Stimulated activated CD4-positive, alpha-beta T cell treated with anti-CD3 and anti-CD28 coated beads, Interleukin-1b, Interleukin-23, amount 100 ng/mL, for 24 hours (primary cell): ENCODE results near the gene CDK2AP2.
"Not testable (repeated sequence)": the region's sequence is repeated elsewhere in the genome, so short reads cannot be mapped to it uniquely, and the experiment has no call there.

Source experiments
- DNase-seq, 4 experiments: peaks; one replicate each; pipeline ENCODE4 v3.0.0-alpha.2; 2020; ENCODE audit warnings: low read depth in 4 of 4, low spot score in 1 of 4

The CDK2AP2 gene

DNA sequence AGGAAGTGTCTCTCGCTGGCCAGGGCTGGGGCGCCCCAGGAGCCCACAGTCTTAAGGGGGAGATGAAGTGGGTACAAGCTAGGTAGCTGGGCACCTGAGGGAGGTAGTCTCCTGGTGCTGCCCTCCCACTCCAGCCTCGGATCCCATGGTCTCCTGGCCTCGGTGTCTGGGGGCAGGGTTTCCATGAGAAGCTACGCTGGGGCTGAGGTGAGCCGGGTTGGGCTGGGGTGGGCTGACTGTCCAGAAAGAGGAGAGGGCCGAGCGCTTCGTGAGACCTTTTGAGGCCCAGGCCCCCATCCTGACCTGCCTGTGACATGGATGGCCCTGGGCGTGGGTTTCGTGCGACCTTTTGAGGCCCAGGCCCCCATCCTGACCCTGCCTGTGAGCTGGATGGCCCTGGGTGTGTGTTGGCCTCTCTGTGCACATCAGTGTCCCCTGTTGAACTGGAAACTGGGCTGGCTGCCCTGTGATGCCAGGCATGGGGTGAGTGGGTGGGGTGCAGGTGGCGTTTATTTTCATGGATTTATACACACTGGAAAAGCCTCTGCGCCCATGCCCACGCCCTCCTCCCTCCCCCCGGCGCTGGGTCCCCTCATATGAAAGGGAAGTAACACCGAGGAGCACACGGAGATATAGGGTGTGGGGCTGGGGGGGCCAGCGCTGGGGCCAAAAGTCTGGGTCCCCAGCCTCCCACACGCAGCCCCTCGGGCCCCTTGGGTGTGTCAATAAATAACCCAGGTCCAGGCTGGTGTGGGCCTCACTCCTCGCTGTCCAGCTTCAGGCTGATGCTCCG, 16.5 kb downstream of the CDK2AP2 start:
- DNase-seq: no peak

- no peak for DNase-seq
These were observed 17.3 kb downstream of the CDK2AP2 start for GRCh38 chr11:67490727-67491065.

DNA sequence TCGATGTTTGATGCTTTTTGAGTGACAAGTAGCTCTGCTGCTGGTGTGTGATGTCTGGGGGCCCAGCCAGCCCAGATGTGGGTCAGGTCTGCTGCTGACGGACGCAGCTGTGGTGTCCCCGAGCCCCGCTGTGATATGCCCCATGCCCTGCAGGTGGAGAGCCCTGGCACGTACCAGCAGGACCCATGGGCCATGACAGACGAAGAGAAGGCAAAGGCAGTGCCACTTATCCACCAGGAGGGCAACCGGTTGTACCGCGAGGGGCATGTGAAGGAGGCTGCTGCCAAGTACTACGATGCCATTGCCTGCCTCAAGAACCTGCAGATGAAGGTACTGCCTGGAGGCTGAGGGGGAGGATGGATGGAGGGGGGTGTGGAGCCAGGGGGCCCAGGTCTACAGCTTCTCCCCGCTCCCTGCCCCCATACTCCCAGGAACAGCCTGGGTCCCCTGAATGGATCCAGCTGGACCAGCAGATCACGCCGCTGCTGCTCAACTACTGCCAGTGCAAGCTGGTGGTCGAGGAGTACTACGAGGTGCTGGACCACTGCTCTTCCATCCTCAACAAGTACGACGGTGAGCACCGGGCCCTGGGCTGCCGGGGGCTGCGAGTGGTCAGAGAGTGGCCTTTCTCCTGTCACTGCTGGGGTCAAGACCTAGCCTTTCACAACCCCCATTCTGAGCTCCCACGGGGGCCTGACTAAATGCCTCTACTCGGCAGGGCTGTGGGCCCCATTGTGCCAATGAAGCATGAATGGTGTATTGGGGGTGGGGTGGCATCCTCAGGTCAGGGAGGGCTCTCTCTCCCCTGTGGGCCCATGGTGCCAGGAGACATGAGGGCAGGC, 17.9 kb downstream of the CDK2AP2 start:
- no peak for DNase-seq

GRCh38 chr11:67489203-67489884, 18.6 kb downstream of the CDK2AP2 start:
- DNase-seq: no peak

DNA sequence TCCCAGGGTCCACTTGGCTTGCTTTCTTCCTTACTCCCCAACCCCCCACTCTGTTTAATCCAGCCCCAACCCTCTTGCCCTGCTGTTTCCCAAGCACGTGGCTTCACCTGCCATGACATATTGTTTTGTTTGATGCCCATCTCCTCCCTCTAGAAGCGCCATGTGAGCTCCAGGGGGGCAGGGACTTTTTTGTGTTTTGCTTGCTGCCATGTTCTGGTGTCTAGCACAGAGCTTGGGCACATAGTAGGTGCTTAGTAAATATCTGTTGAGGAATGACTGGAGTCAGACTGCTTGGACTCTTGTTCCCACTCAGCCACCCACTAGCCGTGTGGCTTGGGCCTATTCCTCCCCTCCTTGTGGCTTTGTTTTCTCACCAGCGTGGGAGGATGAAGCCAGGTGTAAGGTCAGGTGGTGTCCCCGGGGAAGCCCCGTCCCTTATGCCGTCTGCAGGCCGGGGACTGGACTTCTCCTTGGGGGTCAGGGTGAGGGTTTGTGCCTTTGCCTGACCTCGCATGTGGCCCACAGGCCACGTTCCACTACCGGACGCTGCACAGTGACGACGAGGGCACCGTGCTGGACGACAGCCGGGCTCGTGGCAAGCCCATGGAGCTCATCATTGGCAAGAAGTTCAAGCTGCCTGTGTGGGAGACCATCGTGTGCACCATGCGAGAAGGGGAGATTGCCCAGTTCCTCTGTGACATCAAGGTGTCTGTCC, 21.3 kb downstream of the CDK2AP2 start:
- DNase-seq: peak in 1 of 4 experiments; percentile 49

GRCh38 chr11:67485873-67486361, 22.0 kb downstream of the CDK2AP2 start:
- peak in 1 of 4 experiments; percentile 56 for DNase-seq

- peak in 2 of 4 experiments; percentile 60 to 71 for DNase-seq
These were observed 23.1 kb downstream of the CDK2AP2 start for GRCh38 chr11:67484847-67485311.

DNA sequence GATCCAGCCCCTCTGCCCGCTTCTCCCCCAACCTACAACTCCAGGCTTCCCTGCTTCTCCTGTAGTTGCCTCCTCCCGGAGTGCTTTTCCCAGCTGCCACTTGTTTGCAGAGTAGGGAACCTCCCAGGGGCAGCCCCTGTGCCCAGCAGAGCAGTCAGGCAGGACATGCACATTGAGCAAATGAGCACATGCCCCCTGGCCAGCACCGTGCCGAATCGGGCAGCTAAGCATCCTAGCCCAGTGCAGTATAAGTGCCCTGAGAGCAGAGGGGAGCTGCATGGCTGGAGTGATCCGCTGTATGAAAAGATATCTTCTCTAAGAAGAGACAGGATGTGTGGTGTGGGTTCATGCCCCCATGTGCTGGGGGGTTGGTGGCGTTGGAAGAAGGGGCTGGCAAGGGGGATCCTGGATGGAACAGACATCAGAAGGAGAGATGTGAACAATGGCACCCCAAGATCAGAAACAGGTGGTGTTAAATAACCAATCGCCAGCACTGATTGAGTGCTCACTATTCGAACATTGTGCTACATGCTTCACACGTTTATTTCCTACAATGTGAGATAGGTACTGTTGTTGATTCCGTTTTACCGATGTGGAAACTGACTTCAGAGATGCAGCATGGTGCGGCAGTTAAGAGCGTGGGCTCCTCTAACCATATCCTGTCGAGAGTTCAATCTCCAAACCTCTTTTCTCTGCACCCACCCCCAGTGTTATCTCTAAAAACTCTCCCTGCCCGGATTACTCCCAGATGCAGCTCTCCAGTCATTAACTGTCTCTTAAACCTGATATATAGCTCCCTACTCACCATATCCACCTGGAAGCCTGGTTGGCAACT, 23.9 kb downstream of the CDK2AP2 start:
- DNase-seq: peak in 2 of 4 experiments; percentile 20 to 29

DNA sequence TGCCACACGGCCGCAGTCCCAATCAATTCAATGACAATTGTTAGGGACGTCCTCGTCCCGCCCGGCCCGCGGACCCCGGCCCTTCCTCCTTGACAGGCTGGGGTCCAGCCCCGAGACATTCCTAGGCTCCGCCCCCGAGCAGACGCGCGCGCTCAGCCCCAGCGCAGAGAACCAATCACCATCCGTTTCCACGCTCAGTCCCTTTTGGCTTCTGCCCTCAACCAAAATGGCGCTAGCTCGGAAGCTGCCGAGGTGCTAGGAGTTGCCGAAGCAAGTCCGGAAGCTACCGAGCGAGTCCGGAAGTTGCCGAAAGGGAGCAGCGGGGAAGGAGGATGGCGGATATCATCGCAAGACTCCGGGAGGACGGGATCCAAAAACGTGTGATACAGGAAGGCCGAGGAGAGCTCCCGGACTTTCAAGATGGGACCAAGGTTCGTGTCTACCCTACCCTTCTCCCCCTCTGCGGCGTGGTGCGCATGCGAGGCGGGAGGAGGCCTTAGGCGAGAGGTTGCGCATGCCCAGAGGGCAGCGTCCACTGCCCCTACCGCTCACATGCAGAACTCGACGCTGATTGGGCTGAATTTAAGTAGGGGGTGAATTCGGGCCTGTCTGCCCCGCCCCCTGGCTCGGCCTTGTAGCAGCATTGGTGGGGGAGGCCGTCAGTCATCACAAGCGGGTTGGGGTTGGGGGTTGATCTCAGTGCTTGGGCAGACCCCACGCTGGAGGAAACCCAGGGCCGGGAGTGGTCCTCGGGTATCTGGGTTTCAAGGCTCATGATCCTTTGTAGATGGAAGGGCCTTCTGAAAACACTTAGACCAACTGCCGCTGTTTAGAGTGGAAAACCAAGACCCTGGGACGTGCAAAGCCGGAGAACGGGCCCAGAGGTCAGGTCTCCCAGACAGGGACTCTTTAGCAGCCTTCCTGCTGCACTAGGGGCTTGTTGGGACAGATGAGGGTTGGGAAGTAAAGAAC, 24.8 kb downstream of the CDK2AP2 start, which contains the start of gene AIP:
Gene AIP, plus strand, starts transcription at position 200 of the 972 bp plus-strand sequence. Its CDS starts 133 bp downstream, at position 333.
- DNase-seq: peak; percentile 86 to 97 (median 94)

DNA sequence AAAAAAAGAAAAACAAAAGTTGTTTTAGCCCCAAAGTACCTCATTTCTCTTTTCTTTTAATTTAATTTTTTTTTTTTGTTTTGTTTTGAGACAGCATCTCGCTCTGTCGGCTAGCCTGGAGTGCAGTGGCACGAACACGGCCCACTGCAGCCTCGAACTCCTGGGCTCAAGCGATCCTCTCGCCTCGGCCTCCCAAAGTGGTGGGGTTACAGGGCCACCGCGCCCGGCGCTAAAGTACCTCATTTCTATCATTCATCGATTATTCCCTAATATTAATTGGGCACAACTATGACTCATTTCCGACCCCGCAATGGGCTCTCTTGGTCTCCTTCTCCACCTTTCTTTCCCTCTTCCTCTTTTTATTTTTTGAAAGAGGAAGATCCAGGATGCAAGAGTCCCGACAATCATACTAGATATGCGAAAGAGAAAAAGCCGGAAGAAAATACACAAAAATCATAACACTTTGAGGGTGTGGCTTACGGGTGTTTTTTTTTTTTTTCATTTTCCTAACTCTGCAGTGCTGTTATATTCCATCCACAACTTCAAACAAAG, 25.6 kb downstream of the CDK2AP2 start:
- no peak for DNase-seq

GRCh38 chr11:67477344-67478050, 30.5 kb downstream of the CDK2AP2 start:
- not testable (repeated sequence) for DNase-seq

DNA sequence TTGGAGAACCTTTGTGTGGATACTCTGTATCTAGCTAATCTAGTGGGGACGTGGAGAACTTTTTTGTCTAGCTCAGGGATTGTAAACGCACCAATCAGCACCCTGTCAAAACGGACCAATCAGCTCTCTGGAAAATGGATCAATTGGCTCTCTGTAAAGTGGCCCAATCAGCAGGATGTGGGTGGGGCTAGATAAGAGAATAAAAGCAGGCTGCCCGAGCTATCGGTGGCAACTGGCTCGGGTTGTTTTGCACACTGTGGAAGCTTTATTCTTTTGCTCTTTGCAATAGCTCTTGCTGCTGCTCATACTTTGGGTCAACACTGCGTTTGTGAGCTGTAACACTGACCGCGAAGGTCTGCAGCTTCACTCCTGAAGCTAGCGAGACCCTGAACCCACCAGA, 31.3 kb downstream of the CDK2AP2 start:
- DNase-seq: not testable (repeated sequence)

DNA sequence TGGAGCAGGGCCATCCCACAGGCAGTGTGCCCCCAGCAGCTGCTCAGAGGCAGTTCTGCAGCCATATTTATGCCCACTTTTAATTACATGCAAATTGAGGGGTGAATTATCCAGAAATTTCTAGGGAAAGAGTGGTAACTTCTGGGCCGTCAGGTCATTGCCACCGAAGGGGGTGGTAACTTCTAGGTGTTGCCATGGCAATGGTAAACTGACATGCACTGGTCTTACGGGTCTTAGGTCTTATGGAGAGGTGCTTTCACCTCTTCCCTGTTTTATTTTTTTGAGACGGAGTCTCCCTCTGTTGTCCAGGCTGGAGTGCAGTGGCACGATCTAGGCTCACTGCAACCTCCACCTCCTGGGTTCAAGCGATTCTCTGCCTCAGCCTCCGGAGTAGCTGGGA, 35.1 kb downstream of the CDK2AP2 start:
- DNase-seq: no peak

DNA sequence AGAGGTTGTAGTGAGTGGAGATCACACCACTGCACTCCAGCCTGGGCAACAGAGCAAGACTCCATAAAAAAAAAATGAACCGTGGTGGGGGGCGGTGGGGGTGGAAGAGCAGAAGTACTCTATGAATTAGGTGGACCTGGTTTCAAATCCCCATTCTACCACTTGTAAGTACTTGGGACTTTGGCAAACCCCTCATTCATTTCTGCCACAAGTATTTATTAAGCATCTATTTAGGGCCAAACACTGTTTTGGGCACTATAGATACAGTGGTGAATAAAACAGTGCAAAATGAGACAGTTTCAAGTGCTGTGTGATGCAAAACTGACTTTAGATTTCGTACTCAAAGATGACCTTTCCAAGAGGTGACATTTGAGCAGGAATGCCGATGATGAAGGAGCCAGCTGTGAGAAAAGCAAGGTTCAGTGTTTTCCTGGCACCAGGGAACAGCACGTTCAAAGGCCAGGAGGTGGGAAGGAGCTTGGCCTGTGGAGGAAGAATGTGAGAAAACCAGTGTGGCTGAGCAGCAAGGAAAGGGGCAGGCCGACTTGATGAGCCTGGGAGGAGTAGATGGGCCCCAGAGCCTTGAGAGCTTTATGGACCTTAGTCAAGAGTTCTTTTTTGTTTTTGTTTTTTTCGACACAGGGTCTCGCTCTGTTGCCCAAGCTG, 37.5 kb downstream of the CDK2AP2 start:
- DNase-seq: no peak

DNA sequence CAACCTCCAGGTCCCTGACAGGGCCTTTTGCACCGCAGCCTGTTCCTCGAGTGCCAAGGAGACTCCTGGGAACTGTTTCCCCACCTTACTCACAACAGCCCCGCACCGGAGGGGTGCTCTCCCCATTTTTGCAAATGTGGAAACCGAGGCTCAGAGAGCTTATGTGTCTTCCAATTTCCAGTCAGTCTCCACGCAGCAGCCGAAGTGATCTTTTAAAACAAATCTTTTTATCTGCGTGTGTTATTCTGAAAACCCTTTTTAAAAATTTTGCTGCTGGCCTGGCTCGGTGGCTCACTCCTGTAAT, 38.5 kb downstream of the CDK2AP2 start:
- no peak for DNase-seq

DNA sequence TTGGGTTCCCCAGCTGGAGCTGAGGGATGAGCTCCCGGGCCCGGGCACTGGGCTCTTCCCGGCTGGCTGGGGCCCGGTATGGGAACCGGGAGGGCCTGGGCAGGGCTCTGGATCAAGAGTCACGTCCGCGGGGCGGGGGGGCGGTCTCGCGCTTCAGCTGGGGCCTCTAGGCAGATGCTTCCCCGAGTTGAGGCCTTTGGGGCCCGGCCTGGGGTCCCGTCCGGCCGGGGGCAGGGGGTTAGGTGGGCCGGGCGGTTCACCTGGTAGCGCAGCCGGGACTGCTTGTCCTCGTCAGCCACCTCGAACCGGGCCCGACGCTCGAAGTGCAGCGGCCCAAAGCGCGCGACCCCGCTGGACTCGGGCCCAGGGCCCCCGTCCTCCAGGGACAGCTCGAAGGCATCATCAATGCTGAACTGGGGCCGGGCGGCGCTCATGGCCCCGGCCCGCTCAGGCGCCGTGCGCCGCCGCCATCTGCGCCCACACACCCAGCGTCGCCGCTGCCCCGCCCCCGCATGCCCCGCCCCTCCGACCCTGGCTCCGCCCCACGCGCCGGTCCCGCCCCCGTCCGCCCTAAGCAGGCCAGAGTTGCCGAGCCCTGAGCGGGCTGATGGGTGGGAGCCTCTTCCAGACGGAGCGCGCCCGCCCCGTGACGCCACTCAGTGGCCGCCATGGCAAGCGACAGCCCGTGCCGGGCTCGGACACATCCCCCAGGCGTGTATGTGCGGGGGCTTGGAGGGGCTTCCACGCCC, 39.0 kb downstream of the CDK2AP2 start, which contains the start of gene TMEM134:
Gene TMEM134, minus strand, starts transcription at position 493 of the 749 bp plus-strand sequence. Its CDS starts 59 bp downstream, at position 434.
- peak; percentile 86 to 95 (median 89) for DNase-seq

- no peak for DNase-seq
These were observed 39.6 kb downstream of the CDK2AP2 start for GRCh38 chr11:67468456-67468758.
